ENCODE results near the gene SPRTN.
A peak's percentile ranks its signal among the peaks of the same experiment; 100 is the strongest.

The SPRTN gene

DNA sequence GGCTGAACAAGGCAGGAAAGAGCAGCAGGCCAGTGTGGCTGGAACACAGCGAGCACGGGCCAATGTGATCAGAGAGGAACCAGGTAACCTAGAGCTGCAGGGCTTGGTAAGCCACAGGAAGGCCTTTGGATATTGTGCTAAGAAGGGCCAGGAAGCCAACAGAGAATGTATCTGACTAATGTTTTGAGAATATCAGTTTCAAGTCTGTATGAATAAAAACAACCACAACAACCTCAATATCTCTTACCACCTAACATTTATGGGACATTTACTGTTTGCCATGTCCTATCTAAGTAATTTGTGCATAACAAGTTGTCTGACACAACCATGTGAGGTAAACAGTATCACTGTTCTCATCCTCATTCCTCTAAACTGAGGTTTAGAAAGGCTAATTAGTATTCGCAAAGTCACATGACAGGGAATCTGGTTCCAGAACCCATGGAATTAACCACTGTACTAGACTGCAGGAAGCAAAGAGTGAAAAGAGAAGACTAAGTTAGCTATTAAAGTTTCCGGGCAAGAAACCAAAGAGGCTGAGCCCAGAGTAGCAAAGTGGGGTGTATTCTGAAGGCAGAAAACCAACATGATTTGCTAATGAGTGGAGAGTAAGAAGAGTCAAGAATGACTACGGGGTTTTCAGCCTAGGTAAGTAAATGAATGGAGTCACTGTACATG, 38.9 kb downstream of the SPRTN start:
- DNase-seq (ENCODE audit: low read depth), result peak; percentile 17

DNA sequence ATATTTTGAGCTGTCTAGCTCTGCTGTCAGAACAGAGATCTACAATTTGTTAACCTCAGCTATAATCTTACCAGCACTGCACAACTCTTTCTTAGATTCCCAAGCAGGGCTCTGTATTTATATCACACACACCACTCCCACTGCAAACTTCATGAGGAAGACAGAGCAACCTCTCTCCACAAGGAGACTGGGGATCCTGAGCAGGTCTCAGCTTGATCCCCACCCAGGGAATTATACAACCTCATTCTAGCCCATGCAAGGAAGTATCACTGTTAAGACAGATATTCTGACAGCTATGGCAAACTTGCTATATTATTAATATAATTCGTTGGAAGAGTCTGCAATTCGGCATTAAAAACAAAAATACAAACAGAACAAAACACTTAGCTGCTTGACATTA, 43.6 kb downstream of the SPRTN start:
- no peak for DNase-seq (ENCODE audit: low read depth)

DNA sequence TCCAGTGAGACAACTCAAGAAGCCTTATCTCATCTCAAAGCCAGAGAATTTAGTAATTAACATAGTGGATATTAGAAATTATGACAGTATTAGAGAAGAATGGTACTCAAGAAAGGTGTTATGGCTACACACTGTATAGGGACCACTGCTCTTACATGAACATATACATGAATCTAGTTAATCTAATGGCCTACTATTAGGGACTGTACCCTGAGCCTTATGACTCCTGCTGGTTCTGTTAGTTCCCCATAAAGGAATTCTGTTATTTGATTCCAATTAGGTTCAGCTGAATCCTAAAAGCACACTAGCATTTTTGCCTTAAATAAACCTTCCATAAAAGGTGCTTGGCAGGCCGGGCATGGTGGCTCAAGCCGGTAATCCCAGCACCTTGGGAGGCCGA, 44.3 kb downstream of the SPRTN start:
- no peak for DNase-seq (ENCODE audit: low read depth)

DNA sequence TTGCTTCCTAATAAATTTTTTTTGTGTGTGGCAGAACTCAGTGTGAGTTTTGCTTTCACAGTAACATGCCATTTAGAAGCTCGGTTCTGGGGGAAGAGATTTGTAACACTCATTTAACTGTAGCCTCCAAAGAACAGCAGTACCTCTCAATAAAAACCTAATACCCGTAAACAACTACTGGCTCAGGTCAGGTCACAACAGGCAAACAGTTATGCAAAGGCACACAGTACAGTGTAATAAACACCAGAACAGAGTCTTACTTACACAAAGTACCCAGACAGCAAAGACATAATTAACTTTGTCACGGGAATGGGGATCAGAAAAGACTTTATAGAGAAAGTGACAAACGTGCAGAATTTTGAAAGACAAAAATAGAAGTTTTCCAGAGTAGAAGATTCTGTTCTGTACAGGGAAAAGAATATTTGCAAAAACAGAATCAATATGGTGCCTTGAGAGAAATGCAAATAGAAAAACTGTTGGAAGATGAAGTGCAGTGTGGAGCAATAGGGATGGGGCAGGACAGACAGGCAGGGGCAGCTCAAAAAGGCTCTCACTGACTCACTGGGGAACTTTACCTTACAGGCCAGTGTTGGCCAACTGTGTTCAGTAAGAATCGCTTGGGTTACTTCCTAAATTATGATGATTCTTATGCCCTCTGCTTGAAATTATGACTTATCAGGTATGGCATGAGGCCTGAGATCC, 45.2 kb downstream of the SPRTN start:
- DNase-seq (ENCODE audit: low read depth), result no peak

DNA sequence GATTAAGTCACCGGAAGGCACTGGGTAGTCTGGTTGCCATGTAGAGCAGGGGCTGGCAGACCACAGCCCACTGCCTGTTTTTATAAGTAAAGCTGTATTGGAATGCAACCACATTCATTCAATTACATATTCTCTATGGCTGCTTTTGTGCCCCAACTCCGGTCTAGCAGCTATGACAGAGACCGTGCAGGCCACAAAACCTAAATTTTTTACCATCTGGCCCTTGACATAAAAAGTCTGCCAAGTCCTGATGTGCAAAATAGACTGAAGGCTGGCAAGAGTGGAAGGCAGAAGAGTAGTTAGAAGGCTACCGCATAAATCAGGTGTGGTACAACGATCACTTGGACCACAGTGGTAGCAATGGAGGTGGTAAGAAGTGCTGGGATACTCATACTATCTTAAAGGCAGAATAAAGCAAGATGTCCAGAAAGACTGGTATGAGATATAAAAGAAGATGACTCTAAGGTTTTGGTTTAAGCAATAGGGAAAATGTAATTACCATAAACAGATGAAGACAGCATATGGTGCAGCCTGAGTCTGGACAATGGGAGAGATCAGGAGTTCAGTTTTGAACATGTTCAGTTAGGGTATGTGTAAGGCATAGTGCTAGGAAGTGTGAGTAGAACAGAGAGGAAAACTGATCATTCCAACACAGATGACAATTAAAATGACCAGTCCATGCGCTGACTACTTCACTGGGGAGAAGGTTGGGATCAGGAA, 46.8 kb downstream of the SPRTN start:
- DNase-seq (ENCODE audit: low read depth), result no peak

DNA sequence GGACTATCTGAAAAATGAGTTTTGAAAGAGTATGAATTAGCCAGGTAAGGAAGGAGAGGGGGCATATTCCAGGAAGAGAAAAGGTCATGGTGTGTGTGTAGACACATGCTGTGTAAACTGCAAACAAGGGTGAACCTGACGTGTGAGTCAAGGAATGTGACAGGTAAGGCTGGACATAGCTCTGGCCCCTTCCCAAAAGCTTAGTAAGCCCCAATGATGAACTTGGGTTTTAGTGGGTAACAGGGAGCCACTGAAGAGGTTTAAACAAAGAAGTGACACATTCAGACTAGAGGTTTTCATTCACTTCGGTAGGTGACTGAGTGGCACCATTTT, 47.3 kb downstream of the SPRTN start:
- no peak for DNase-seq (ENCODE audit: low read depth)

DNA sequence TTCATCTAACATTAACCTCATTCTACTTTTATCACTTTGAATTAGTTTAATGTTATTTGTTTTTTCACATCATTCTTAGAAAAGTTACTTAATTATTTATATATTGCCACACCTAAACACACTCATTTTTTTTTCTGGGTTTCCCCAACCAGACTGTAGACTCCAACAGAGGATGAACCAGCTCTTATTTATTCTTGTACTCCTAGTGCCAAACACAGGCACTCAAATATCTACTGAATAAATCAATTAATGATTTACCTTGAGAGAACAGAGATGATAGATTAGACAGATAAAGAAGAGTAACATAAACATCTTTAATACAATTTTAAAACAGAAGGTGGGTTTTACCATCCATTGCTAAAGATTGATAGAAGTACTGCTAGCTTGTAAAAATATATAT, 48.4 kb downstream of the SPRTN start:
- DNase-seq (ENCODE audit: low read depth), result no peak

DNA sequence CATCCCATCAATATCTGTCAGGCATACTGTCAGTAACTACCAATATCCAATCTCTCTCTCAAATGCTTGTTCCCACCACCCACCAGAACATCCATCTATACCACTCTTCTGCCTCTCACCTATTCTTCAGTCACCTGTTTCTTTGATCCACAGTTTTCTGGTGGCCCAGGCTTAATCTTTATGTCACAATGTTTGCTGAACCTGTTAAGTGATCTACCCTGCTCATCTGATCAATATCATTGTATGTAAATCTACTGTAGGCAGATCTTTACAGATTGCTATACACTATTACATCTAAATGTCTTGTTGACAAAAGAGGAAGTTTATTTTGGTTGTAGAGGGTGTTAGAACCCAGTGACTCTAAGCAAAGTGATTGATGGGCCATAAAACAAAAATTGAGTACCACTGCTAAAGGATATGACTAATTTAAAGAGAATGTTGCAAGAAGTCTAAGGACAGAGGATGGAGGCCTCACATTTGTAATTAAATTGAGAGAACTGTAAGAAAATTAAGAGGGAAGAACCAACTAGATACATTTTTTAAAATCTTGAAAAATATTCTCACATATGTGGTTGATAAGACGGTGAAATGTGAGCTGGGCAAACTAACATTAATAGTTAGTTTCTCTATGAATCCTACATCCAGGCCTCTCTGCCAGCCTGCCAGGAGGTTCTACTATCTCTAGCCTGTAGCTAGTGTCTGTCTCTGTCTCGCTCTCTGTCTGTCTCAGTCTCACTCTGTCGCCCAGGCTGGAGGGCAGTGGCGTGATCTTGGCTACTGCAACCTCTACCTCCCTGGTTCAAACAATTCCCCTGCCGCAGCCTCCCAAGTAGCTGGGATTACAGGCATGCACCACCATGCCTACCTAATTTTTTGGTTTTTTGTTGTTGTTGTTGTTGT, 49.9 kb downstream of the SPRTN start:
- peak; percentile 30 for DNase-seq (ENCODE audit: low read depth)

DNA sequence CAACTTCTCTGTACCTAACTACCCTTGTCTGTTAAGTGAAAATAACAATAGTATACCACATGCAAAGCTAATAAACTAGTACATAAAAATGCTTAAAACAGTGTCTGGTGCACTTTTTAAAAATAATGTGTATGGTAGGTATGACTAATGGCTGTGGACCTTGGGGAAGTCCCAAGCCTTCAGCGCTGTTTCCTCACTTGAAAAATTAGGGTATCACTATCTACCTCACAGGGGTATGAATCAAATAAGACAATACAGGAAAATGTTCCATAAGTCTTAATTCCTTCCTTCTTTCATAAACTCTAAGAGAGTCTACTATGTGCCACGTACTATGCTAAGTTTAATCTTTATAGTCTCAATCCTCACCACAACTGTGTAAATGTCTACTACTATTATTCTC, 52.0 kb downstream of the SPRTN start:
- peak; percentile 75 for DNase-seq (ENCODE audit: low read depth)

DNA sequence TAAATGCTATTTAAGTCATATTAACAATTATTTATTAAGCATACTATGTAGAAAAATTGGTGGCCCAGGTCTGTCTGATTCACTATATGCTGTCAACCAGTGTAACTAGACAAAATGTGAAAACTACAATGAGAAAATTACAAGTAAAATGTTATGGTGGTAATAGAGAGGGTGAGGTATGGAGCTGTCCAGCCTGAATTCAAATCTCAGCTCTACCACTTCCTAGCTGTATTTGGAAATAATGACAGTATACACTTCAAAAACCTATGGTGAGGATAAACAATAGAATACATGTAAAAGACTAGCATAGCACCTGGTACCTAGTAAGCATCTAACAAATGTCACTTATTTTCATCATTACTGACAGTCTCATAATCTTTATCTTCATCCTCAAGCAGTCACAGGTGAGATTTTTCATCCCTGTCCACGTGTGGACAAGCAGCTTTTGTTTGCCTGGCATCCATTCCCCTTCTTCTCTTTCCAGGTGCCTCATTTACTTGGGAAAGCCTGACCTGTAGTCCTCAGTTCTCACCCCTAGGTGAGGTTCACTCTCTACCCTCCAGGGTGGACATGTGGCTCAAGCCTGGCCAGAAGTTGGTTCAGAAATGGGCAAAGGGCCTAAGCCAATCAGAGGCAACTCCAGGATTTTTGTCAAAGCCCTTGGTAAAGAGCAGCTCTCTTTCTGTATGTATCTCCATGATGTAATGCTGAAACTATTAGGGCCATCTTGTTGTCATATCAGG, 54.5 kb downstream of the SPRTN start:
- DNase-seq (ENCODE audit: low read depth), result no peak

DNA sequence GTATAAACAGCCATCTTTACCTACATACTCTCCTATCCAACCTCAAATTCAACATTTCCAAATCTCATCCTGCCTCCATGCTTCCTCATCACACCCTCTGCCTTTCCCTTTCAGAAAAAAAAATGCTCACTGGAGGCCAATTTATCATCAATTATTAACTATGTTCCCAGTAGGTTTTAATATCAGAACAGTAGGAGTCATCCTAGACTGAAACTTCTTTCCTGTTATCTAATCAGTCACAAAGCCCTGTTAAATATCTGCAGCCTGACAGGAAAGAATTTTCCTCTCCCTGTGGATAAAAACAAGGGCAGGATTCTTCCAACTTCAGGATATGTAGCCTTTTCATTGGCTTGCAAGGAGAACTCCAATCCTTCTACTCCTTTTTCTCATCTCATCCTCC, 55.6 kb downstream of the SPRTN start:
- no peak for DNase-seq (ENCODE audit: low read depth)

DNA sequence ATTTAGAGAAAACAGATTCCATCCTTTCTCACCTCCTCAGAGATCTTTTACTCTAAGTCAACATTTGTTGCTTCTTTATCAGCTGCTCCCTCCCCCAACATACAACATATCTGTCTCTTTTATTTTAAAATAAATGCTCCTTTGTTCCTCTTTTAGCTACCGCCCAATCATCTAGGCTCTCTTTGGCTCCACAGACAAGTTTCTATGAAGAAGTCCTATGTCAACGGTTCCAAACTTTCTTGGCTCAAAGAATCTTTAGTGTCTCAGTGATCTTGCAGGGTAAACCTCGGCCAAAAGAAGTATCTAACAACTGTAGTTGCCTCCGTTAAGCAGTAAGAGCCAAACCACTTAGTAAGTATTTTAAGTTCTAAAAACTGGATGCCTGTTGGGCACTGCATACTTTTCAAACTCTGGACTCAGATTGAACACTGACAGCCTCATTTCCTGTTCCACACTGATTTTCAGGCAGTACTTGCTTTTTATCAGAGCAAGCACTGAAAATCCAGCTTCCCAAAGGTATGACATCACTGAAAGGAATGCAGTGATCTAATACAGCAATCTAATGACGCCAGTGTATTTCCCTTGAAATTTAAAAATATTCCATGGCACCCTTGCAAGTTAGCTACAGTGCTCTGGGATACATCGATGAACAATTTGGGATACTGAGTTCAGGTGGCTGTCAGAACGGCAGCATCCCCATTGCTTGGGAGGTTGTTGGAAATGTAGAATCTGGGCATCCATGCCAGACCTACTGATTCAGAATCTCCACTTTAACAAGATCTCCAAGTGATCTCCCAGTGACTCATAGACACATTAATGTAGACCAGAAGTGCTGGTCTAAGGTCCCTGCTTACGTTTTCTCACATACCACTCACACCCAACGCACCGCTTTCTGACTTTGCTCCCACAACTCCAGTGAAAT, 57.2 kb downstream of the SPRTN start:
- DNase-seq (ENCODE audit: low read depth), result peak; percentile 98

DNA sequence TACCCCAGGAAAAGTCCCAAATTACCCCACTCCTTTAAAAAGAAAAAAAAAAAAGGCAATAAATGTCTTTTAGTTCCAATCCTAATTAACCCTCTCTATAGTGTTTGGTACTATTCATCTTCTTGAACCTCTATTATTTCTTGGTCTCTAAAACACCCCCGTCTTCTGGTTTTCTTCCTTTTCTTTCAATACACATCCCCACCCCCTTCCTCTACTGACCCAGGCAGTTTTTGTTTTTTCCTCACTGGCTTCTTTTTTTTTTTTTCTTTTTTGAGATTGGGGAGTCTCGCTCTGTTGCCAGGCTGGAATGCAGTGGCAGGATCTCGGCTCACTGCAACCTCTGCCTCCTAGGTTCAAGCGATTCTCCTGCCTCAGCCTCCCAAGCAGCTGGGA, 57.9 kb downstream of the SPRTN start:
- no peak for DNase-seq (ENCODE audit: low read depth)

DNA sequence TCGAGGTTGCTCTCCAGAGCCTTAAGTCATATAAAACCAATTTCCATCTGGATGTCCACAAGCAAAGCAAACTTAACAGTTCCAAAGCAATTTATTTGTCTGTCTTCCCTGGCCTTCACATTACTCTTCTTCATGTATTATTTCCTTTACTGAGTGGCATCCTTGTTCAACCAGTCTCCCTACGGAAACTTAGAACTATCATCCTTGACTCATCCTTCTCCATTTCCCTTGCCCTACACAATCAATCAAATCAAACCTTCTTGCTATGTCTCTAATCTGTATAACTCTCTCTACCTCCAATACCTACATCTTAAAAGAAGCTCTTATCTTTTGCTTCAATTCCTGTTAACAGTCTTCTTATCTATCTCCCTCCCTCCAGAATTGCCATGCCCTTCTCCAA, 58.5 kb downstream of the SPRTN start:
- DNase-seq (ENCODE audit: low read depth), result no peak

DNA sequence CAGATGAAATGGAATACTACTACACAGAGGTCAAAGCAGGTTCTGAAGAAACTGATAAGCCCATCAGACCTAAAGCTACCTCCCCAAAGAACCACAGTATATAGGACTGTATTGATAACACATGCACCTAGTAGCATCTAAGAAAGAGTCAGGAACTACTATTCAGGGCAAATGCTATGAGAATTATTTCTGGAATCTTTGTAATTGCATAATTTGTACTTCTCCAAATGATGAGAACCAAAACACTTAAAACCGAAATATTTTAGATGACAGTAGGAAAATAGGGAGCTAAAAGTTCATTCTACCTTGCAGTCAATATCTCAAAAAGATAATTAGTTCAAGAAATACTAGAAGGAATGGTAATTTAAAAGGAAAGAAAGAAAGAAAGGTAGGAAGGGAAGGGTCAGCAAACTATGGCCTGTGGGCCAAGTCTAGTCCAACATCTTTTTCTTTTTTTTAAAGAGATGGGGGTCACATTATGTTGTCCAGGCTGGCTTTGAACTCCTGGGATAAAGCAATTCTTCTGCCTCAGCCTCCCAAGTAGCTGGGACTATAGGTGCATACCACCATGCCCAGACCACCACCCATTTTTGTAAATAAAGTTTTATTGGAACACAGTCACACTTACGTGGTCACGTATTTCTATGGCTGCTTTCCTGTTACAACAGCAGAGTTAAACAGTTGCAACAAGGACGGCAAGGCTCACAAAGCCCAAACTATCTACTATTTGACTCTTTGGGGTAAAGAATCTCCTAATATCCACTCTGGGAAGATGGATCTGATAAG, 60.0 kb downstream of the SPRTN start:
- DNase-seq (ENCODE audit: low read depth), result no peak

DNA sequence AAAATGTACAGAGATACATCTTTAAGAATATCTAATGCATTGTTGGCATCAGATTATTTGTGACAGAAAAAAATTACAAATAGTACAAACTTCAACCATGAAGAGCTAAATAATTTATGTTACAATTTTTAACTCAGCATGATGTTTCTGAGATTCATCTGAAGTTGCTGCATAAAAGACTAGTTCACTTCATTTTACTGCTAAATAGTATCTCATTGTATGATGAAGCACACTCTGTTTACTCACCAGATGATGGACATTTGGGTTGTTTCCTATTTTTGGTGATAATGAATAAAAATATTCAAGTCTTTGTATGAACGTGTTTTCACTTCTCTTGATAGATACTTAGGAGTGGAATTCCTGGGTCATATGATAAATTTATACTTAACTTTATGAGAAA, 63.4 kb downstream of the SPRTN start:
- no peak for DNase-seq (ENCODE audit: low read depth)

DNA sequence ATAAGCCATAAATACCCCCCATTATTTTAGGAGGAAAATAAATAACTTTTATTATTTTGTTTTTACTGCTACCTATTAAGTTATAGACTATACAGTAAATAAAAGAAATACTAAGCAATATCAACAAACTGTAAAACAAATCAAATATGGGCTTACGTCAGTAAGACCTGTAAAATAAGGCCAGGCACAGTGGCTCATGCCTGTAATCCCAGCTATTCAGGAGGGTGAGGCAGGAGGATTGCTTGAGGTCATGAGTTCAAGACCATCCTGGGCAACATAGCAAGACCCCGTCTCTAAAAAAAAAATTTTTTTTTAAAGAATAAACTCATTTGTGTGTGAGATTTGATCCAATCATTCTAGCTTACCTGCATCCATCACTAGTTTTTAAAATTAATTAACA, 66.2 kb downstream of the SPRTN start:
- no peak for DNase-seq (ENCODE audit: low read depth)

Measured in iris pigment epithelial cell (primary cell).